PFSK-1 (cell line): ENCODE data around the gene DAGLA.

Source experiments
- FOXP2 ChIP-seq: optimal IDR thresholded peaks from 2 replicates; pipeline ENCODE3; 2011; ENCODE audit warnings: borderline replicate concordance, control low read depth, inconsistent platforms; ENCODE audit not compliant: insufficient read depth; ENCODE audit errors: extremely low read length, extremely low read depth
- POLR2AphosphoS5 ChIP-seq: IDR thresholded peaks from 2 replicates; pipeline ENCODE4 v1.6.1; 2012; ENCODE audit warnings: low read depth, mild to moderate bottlenecking, control low read depth, low read length, moderate library complexity
- SIN3A ChIP-seq: IDR thresholded peaks from 2 replicates; pipeline ENCODE4 v1.6.1; 2012; ENCODE audit warnings: mild to moderate bottlenecking, low read length, moderate library complexity, borderline replicate concordance; ENCODE audit not compliant: insufficient read depth
- TAF1 ChIP-seq: IDR thresholded peaks from 2 replicates; pipeline ENCODE4 v1.6.1; 2012; ENCODE audit warnings: low read length, control low read depth, borderline replicate concordance; ENCODE audit not compliant: insufficient read depth
- TF ChIP-seq, protein P1 (sequence below), 2 experiments: IDR thresholded peaks; 2 replicates each; pipeline versions ENCODE4 v1.6.1 to v1.8.0; 2011 to 2012; ENCODE audit warnings: low read depth in 2 of 2, low read length in 2 of 2, control low read depth in 1 of 2, inconsistent platforms in 1 of 2, mild to moderate bottlenecking in 1 of 2, moderate library complexity in 1 of 2; ENCODE audit not compliant: insufficient read depth in 1 of 2

Gene DAGLA

GRCh38 chr11:61752925-61753521, 72.8 kb downstream of the DAGLA start:
- no peak for TF ChIP-seq SIN3A
- TF ChIP-seq TAF1: no peak
- TF ChIP-seq, protein P1, sequence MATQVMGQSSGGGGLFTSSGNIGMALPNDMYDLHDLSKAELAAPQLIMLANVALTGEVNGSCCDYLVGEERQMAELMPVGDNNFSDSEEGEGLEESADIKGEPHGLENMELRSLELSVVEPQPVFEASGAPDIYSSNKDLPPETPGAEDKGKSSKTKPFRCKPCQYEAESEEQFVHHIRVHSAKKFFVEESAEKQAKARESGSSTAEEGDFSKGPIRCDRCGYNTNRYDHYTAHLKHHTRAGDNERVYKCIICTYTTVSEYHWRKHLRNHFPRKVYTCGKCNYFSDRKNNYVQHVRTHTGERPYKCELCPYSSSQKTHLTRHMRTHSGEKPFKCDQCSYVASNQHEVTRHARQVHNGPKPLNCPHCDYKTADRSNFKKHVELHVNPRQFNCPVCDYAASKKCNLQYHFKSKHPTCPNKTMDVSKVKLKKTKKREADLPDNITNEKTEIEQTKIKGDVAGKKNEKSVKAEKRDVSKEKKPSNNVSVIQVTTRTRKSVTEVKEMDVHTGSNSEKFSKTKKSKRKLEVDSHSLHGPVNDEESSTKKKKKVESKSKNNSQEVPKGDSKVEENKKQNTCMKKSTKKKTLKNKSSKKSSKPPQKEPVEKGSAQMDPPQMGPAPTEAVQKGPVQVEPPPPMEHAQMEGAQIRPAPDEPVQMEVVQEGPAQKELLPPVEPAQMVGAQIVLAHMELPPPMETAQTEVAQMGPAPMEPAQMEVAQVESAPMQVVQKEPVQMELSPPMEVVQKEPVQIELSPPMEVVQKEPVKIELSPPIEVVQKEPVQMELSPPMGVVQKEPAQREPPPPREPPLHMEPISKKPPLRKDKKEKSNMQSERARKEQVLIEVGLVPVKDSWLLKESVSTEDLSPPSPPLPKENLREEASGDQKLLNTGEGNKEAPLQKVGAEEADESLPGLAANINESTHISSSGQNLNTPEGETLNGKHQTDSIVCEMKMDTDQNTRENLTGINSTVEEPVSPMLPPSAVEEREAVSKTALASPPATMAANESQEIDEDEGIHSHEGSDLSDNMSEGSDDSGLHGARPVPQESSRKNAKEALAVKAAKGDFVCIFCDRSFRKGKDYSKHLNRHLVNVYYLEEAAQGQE (IDR thresholded peaks at IDR 0.05; ENCODE audit: insufficient read depth in 1 of 2, low read depth in 2 of 2, low read length in 2 of 2): no peak
- no peak for TF ChIP-seq POLR2AphosphoS5
- no peak for TF ChIP-seq FOXP2

GRCh38 chr11:61753672-61754071, 73.5 kb downstream of the DAGLA start:
- TF ChIP-seq POLR2AphosphoS5: no peak
- TF ChIP-seq, protein P1 (IDR thresholded peaks at IDR 0.05; ENCODE audit: insufficient read depth in 1 of 2, low read depth in 2 of 2, low read length in 2 of 2): no peak
- TF ChIP-seq FOXP2: no peak
- no peak for TF ChIP-seq TAF1
- no peak for TF ChIP-seq SIN3A

- TF ChIP-seq FOXP2 (no peak), SIN3A (no peak), TAF1 (no peak), POLR2AphosphoS5 (no peak)
- TF ChIP-seq, protein P1 (IDR thresholded peaks at IDR 0.05; ENCODE audit: insufficient read depth in 1 of 2, low read depth in 2 of 2, low read length in 2 of 2): no peak
These were observed 74.6 kb downstream of the DAGLA start for GRCh38 chr11:61754534-61755482.

- TF ChIP-seq, protein P1 (IDR thresholded peaks at IDR 0.05; ENCODE audit: insufficient read depth in 1 of 2, low read depth in 2 of 2, low read length in 2 of 2): no peak
- TF ChIP-seq POLR2AphosphoS5: no peak
- TF ChIP-seq SIN3A: no peak
- no peak for TF ChIP-seq FOXP2
- TF ChIP-seq TAF1: no peak
These were observed 75.9 kb downstream of the DAGLA start for GRCh38 chr11:61756147-61756451.
